Astrocyte (in vitro differentiated cells and primary cell): Measurements from ENCODE around the gene MOB3B.

Source experiments
- EZH2 ChIP-seq: IDR thresholded peaks from 2 replicates; pipeline ENCODE4 v1.6.1; 2012; ENCODE audit warnings: mild to moderate bottlenecking, low read length, inconsistent platforms; ENCODE audit not compliant: insufficient read depth
- TF ChIP-seq, protein P1 (sequence below): IDR thresholded peaks from 2 replicates; pipeline ENCODE4 v1.5.1; 2011; ENCODE audit warnings: low read depth, mild to moderate bottlenecking, inconsistent platforms, low read length, moderate library complexity; ENCODE audit not compliant: insufficient read depth

DNA sequence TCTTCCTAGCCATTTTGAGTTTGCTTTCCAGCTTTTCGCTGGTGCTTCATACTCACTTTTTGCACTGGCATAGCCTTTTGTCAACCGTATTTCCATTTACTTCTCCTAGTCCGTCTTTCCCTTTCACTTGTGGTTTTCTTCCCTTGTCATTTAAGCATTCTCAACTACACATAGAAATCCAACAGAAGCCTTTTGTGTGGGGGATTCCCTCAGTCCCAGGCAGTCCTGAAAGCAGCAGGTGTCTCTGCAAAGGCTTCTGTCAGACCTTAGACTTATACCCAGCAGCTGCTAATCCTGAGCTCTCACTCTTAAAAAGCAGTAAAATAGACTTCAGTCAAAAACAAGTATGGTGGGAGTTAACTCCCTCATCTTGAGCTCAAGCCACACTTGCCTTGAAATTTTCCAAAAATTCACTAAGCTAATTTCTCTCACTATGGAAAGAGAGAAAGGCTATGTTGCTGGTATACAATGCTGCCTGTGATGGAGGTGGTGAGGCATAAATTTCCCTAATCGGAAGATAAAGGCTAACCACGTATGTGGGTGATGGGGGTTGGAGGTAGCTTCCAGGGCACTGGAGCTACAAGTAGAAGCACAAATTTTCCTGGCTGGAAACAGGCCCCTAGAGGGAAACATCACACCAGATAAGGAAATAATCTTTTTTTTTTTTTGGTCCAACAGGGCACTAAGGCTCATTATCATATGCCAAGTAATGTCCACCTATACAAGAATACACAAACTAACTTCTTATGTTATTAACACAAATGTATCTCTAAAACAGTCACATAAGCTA, 40.3 kb downstream of the MOB3B start:
- TF ChIP-seq, protein P1, sequence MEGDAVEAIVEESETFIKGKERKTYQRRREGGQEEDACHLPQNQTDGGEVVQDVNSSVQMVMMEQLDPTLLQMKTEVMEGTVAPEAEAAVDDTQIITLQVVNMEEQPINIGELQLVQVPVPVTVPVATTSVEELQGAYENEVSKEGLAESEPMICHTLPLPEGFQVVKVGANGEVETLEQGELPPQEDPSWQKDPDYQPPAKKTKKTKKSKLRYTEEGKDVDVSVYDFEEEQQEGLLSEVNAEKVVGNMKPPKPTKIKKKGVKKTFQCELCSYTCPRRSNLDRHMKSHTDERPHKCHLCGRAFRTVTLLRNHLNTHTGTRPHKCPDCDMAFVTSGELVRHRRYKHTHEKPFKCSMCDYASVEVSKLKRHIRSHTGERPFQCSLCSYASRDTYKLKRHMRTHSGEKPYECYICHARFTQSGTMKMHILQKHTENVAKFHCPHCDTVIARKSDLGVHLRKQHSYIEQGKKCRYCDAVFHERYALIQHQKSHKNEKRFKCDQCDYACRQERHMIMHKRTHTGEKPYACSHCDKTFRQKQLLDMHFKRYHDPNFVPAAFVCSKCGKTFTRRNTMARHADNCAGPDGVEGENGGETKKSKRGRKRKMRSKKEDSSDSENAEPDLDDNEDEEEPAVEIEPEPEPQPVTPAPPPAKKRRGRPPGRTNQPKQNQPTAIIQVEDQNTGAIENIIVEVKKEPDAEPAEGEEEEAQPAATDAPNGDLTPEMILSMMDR: no peak
- no peak for TF ChIP-seq EZH2
